Measurements from ENCODE around the gene DYNLT3.

DYNLT3 gene

GRCh38 chrX:37844622-37845021 lies 2.7 kb downstream of the DYNLT3 start:
- Histone ChIP-seq H3K4me3 (ENCODE audit: low read depth, low read length) (no peak overlapping the region), H2AFZ (ENCODE audit: low read length, unreplicated experiment) (no peak overlapping the region), H3K4me1 (ENCODE audit: control insufficient read depth, insufficient read depth, low read length, unreplicated experiment) (peaks cover 7% of the 10 kb centered on the region), H3K27ac (ENCODE audit: low read depth, low read length) (no peak overlapping the region), H3K79me2 (ENCODE audit: control insufficient read depth, insufficient read depth, low read length, unreplicated experiment) (no peaks in the 10 kb centered on the region), H3K36me3 (ENCODE audit: insufficient read depth, low read length) (no peaks in the 10 kb centered on the region), H3K27me3 (ENCODE audit: insufficient read depth, low read length) (no peaks in the 10 kb centered on the region)

GRCh38 chrX:37840931-37841330 lies 6.4 kb downstream of the DYNLT3 start:
- H3K36me3 ChIP-seq (ENCODE audit: insufficient read depth, low read length): no peaks in the 10 kb centered on the region
- no peak overlapping the region for H3K27ac ChIP-seq (ENCODE audit: low read depth, low read length)
- no peak overlapping the region for H3K4me3 ChIP-seq (ENCODE audit: low read depth, low read length)
- H3K79me2 ChIP-seq (ENCODE audit: control insufficient read depth, insufficient read depth, low read length, unreplicated experiment): no peaks in the 10 kb centered on the region
- no peaks in the 10 kb centered on the region for H3K27me3 ChIP-seq (ENCODE audit: insufficient read depth, low read length)
- H3K4me1 ChIP-seq (ENCODE audit: control insufficient read depth, insufficient read depth, low read length, unreplicated experiment): no peaks in the 10 kb centered on the region
- no peak overlapping the region for H2AFZ ChIP-seq (ENCODE audit: low read length, unreplicated experiment)

- H3K4me1 ChIP-seq (ENCODE audit: control insufficient read depth, insufficient read depth, low read length, unreplicated experiment): no peaks in the 10 kb centered on the region
- H3K27me3 ChIP-seq (ENCODE audit: insufficient read depth, low read length): no peaks in the 10 kb centered on the region
- no peak overlapping the region for H3K27ac ChIP-seq (ENCODE audit: low read depth, low read length)
- no peak overlapping the region for H3K4me3 ChIP-seq (ENCODE audit: low read depth, low read length)
- no peaks in the 10 kb centered on the region for H3K79me2 ChIP-seq (ENCODE audit: control insufficient read depth, insufficient read depth, low read length, unreplicated experiment)
- H2AFZ ChIP-seq (ENCODE audit: low read length, unreplicated experiment): no peak overlapping the region
- no peaks in the 10 kb centered on the region for H3K36me3 ChIP-seq (ENCODE audit: insufficient read depth, low read length)
These were observed 12.4 kb downstream of the DYNLT3 start for GRCh38 chrX:37834937-37835336.

- Histone ChIP-seq H3K4me1 (ENCODE audit: control insufficient read depth, insufficient read depth, low read length, unreplicated experiment) (no peaks in the 10 kb centered on the region), H3K4me3 (ENCODE audit: low read depth, low read length) (no peak overlapping the region), H3K27ac (ENCODE audit: low read depth, low read length) (no peak overlapping the region), H3K36me3 (ENCODE audit: insufficient read depth, low read length) (no peaks in the 10 kb centered on the region), H2AFZ (ENCODE audit: low read length, unreplicated experiment) (no peak overlapping the region), H3K27me3 (ENCODE audit: insufficient read depth, low read length) (no peaks in the 10 kb centered on the region), H3K79me2 (ENCODE audit: control insufficient read depth, insufficient read depth, low read length, unreplicated experiment) (no peaks in the 10 kb centered on the region)
These were observed 17.0 kb downstream of the DYNLT3 start for GRCh38 chrX:37830371-37830770.

- Histone ChIP-seq H3K79me2 (ENCODE audit: control insufficient read depth, insufficient read depth, low read length, unreplicated experiment) (no peaks in the 10 kb centered on the region), H3K4me1 (ENCODE audit: control insufficient read depth, insufficient read depth, low read length, unreplicated experiment) (no peaks in the 10 kb centered on the region), H3K36me3 (ENCODE audit: insufficient read depth, low read length) (no peaks in the 10 kb centered on the region), H3K4me3 (ENCODE audit: low read depth, low read length) (no peak overlapping the region), H2AFZ (ENCODE audit: low read length, unreplicated experiment) (no peak overlapping the region), H3K27ac (ENCODE audit: low read depth, low read length) (no peak overlapping the region), H3K27me3 (ENCODE audit: insufficient read depth, low read length) (no peaks in the 10 kb centered on the region)
These were observed 17.6 kb downstream of the DYNLT3 start for GRCh38 chrX:37829721-37830120.

GRCh38 chrX:37825215-37825842 lies 22.0 kb downstream of the DYNLT3 start:
- no peaks in the 10 kb centered on the region for H3K27me3 ChIP-seq (ENCODE audit: insufficient read depth, low read length)
- H3K36me3 ChIP-seq (ENCODE audit: insufficient read depth, low read length): no peaks in the 10 kb centered on the region
- H3K79me2 ChIP-seq (ENCODE audit: control insufficient read depth, insufficient read depth, low read length, unreplicated experiment): no peaks in the 10 kb centered on the region
- no peak overlapping the region for H3K4me3 ChIP-seq (ENCODE audit: low read depth, low read length)
- H3K27ac ChIP-seq (ENCODE audit: low read depth, low read length): no peak overlapping the region
- H2AFZ ChIP-seq (ENCODE audit: low read length, unreplicated experiment): no peak overlapping the region
- H3K4me1 ChIP-seq (ENCODE audit: control insufficient read depth, insufficient read depth, low read length, unreplicated experiment): no peaks in the 10 kb centered on the region

- no peak overlapping the region for H3K4me3 ChIP-seq (ENCODE audit: low read depth, low read length)
- no peaks in the 10 kb centered on the region for H3K36me3 ChIP-seq (ENCODE audit: insufficient read depth, low read length)
- H2AFZ ChIP-seq (ENCODE audit: low read length, unreplicated experiment): no peak overlapping the region
- no peaks in the 10 kb centered on the region for H3K79me2 ChIP-seq (ENCODE audit: control insufficient read depth, insufficient read depth, low read length, unreplicated experiment)
- H3K4me1 ChIP-seq (ENCODE audit: control insufficient read depth, insufficient read depth, low read length, unreplicated experiment): no peaks in the 10 kb centered on the region
- no peaks in the 10 kb centered on the region for H3K27me3 ChIP-seq (ENCODE audit: insufficient read depth, low read length)
- H3K27ac ChIP-seq (ENCODE audit: low read depth, low read length): no peak overlapping the region
These were observed 22.7 kb downstream of the DYNLT3 start for GRCh38 chrX:37824491-37825214.

- no peaks in the 10 kb centered on the region for H3K27me3 ChIP-seq (ENCODE audit: insufficient read depth, low read length)
- no peaks in the 10 kb centered on the region for H3K4me1 ChIP-seq (ENCODE audit: control insufficient read depth, insufficient read depth, low read length, unreplicated experiment)
- H2AFZ ChIP-seq (ENCODE audit: low read length, unreplicated experiment): no peak overlapping the region
- H3K36me3 ChIP-seq (ENCODE audit: insufficient read depth, low read length): no peaks in the 10 kb centered on the region
- no peak overlapping the region for H3K27ac ChIP-seq (ENCODE audit: low read depth, low read length)
- no peaks in the 10 kb centered on the region for H3K79me2 ChIP-seq (ENCODE audit: control insufficient read depth, insufficient read depth, low read length, unreplicated experiment)
- H3K4me3 ChIP-seq (ENCODE audit: low read depth, low read length): no peak overlapping the region
These were observed 26.7 kb downstream of the DYNLT3 start for GRCh38 chrX:37820646-37821045.

GRCh38 chrX:37818031-37818430 lies 29.3 kb downstream of the DYNLT3 start:
- no peak overlapping the region for H2AFZ ChIP-seq (ENCODE audit: low read length, unreplicated experiment)
- H3K27ac ChIP-seq (ENCODE audit: low read depth, low read length): no peak overlapping the region
- no peaks in the 10 kb centered on the region for H3K4me1 ChIP-seq (ENCODE audit: control insufficient read depth, insufficient read depth, low read length, unreplicated experiment)
- no peak overlapping the region for H3K4me3 ChIP-seq (ENCODE audit: low read depth, low read length)
- H3K79me2 ChIP-seq (ENCODE audit: control insufficient read depth, insufficient read depth, low read length, unreplicated experiment): no peaks in the 10 kb centered on the region
- no peaks in the 10 kb centered on the region for H3K27me3 ChIP-seq (ENCODE audit: insufficient read depth, low read length)
- no peaks in the 10 kb centered on the region for H3K36me3 ChIP-seq (ENCODE audit: insufficient read depth, low read length)

GRCh38 chrX:37817579-37817978 lies 29.8 kb downstream of the DYNLT3 start:
- Histone ChIP-seq H3K79me2 (ENCODE audit: control insufficient read depth, insufficient read depth, low read length, unreplicated experiment) (no peaks in the 10 kb centered on the region), H2AFZ (ENCODE audit: low read length, unreplicated experiment) (no peak overlapping the region), H3K27me3 (ENCODE audit: insufficient read depth, low read length) (no peaks in the 10 kb centered on the region), H3K36me3 (ENCODE audit: insufficient read depth, low read length) (no peaks in the 10 kb centered on the region), H3K4me1 (ENCODE audit: control insufficient read depth, insufficient read depth, low read length, unreplicated experiment) (no peaks in the 10 kb centered on the region), H3K27ac (ENCODE audit: low read depth, low read length) (no peak overlapping the region), H3K4me3 (ENCODE audit: low read depth, low read length) (no peak overlapping the region)

- no peak overlapping the region for H3K4me3 ChIP-seq (ENCODE audit: low read depth, low read length)
- no peaks in the 10 kb centered on the region for H3K4me1 ChIP-seq (ENCODE audit: control insufficient read depth, insufficient read depth, low read length, unreplicated experiment)
- H3K27ac ChIP-seq (ENCODE audit: low read depth, low read length): no peak overlapping the region
- no peaks in the 10 kb centered on the region for H3K36me3 ChIP-seq (ENCODE audit: insufficient read depth, low read length)
- no peaks in the 10 kb centered on the region for H3K27me3 ChIP-seq (ENCODE audit: insufficient read depth, low read length)
- H3K79me2 ChIP-seq (ENCODE audit: control insufficient read depth, insufficient read depth, low read length, unreplicated experiment): no peaks in the 10 kb centered on the region
- no peak overlapping the region for H2AFZ ChIP-seq (ENCODE audit: low read length, unreplicated experiment)
These were observed 30.2 kb downstream of the DYNLT3 start for GRCh38 chrX:37817176-37817575.
